HG03039 (cell line): Measurements from ENCODE around the gene CUX1.

ENCODE experiments used
- ATAC-seq: cut with Tn5 transposase; IDR thresholded peaks from one replicate; pipeline ENCODE4 v1.9.1; 2021; ENCODE audit warnings: mild to moderate bottlenecking, moderate library complexity; ENCODE audit not compliant: unreplicated experiment

The CUX1 gene

GRCh38 chr7:102275123-102275703 is 457.8 kb downstream of the CUX1 start:
- no peak for ATAC-seq

- ATAC-seq: no peak
Measured at GRCh38 chr7:102277901-102278300, 460.5 kb downstream of the CUX1 start.

GRCh38 chr7:102279537-102280400 is 462.3 kb downstream of the CUX1 start:
- ATAC-seq: peak; percentile 74

GRCh38 chr7:102280521-102280920 is 463.1 kb downstream of the CUX1 start:
- ATAC-seq: no peak

- no peak for ATAC-seq
Measured at GRCh38 chr7:102281785-102282184, 464.4 kb downstream of the CUX1 start.

GRCh38 chr7:102282465-102283362 is 465.3 kb downstream of the CUX1 start:
- ATAC-seq: no peak

- ATAC-seq: no peak
Measured at GRCh38 chr7:102283477-102284189, 466.2 kb downstream of the CUX1 start.

GRCh38 chr7:102284399-102284798 is 467.0 kb downstream of the CUX1 start:
- ATAC-seq: no peak

GRCh38 chr7:102284891-102285539 is 467.6 kb downstream of the CUX1 start:
- ATAC-seq: no peak

- no peak for ATAC-seq
Measured at GRCh38 chr7:102285540-102286236, 468.3 kb downstream of the CUX1 start.

GRCh38 chr7:102286237-102287110 is 469.0 kb downstream of the CUX1 start, which contains the start of gene SH2B2:
TSS of gene SH2B2 (plus strand) at chr7:102286868. CDS start at chr7:102300551, 13,683 bp downstream.
- ATAC-seq: peak; percentile 25

GRCh38 chr7:102287111-102287980 is 469.9 kb downstream of the CUX1 start:
- peak; percentile 8 for ATAC-seq

- ATAC-seq: no peak
Measured at GRCh38 chr7:102287981-102288278, 470.5 kb downstream of the CUX1 start.

- no peak for ATAC-seq
Measured at GRCh38 chr7:102288285-102288930, 471.0 kb downstream of the CUX1 start.

GRCh38 chr7:102289057-102289456 is 471.6 kb downstream of the CUX1 start:
- no peak for ATAC-seq

- peak; percentile 35 for ATAC-seq
Measured at GRCh38 chr7:102291056-102291915, 473.9 kb downstream of the CUX1 start.
